HG02973 (cell line): ENCODE data around the gene CSF1R.
"Not testable (repeated sequence)": the region's sequence is repeated elsewhere in the genome, so short reads cannot be mapped to it uniquely, and the experiment has no call there.

Experiments
- ATAC-seq: cut with Tn5 transposase; IDR thresholded peaks from one replicate; pipeline ENCODE4 v1.9.1; 2021; ENCODE audit warnings: moderate library complexity; ENCODE audit not compliant: unreplicated experiment

The CSF1R gene

GRCh38 chr5:150057052-150057451, 29.3 kb downstream of the CSF1R start:
- no peak for ATAC-seq

- ATAC-seq: no peak
These were observed 30.3 kb downstream of the CSF1R start for GRCh38 chr5:150056075-150056443.

- ATAC-seq: no peak
These were observed 30.9 kb downstream of the CSF1R start for GRCh38 chr5:150055326-150056074.

- ATAC-seq: no peak
These were observed 31.8 kb downstream of the CSF1R start for GRCh38 chr5:150054569-150054968.

- ATAC-seq: no peak
These were observed 32.5 kb downstream of the CSF1R start for GRCh38 chr5:150053713-150054392.

- ATAC-seq: no peak
These were observed 33.2 kb downstream of the CSF1R start for GRCh38 chr5:150052956-150053712.

- no peak for ATAC-seq
These were observed 34.0 kb downstream of the CSF1R start for GRCh38 chr5:150052226-150052955.

- no peak for ATAC-seq
These were observed 34.6 kb downstream of the CSF1R start for GRCh38 chr5:150051657-150052195.

- ATAC-seq: not testable (repeated sequence)
These were observed 36.1 kb downstream of the CSF1R start for GRCh38 chr5:150050172-150050811.

- ATAC-seq: no peak
These were observed 40.3 kb downstream of the CSF1R start for GRCh38 chr5:150046031-150046430.

GRCh38 chr5:150045549-150045948, 40.8 kb downstream of the CSF1R start:
- no peak for ATAC-seq

- no peak for ATAC-seq
These were observed 41.6 kb downstream of the CSF1R start for GRCh38 chr5:150044712-150045111.

GRCh38 chr5:150044329-150044681, 42.0 kb downstream of the CSF1R start:
- ATAC-seq: no peak

GRCh38 chr5:150043657-150044328, 42.6 kb downstream of the CSF1R start:
- ATAC-seq: no peak

GRCh38 chr5:150042459-150042858, 43.9 kb downstream of the CSF1R start:
- no peak for ATAC-seq

GRCh38 chr5:150038547-150038946, 47.8 kb downstream of the CSF1R start:
- no peak for ATAC-seq

GRCh38 chr5:150036513-150036912, 49.8 kb downstream of the CSF1R start:
- no peak for ATAC-seq

- ATAC-seq: peak; percentile 92
These were observed 51.0 kb downstream of the CSF1R start for GRCh38 chr5:150035139-150035895.

GRCh38 chr5:150034662-150035061, 51.7 kb downstream of the CSF1R start:
- no peak for ATAC-seq
